GM06990 (cell line): ENCODE measurements around the gene H6PD.

Experiments used
- DNase-seq: peaks from one replicate; pipeline ENCODE4 v3.0.0-alpha.2; 2011; ENCODE audit not compliant: insufficient read length; ENCODE audit errors: extremely low read depth
- H3K27me3 ChIP-seq: replicated peaks from 2 replicates; pipeline ENCODE4 v1.6.0; 2011; ENCODE audit warnings: low read length; ENCODE audit not compliant: control insufficient read depth, insufficient read depth
- H3K36me3 ChIP-seq: 2 replicates; pipeline ENCODE4 v1.5.1; 2011; ENCODE audit warnings: low read length; ENCODE audit not compliant: control insufficient read depth, insufficient read depth
- H3K4me3 ChIP-seq: replicated peaks from 2 replicates; pipeline ENCODE4 v1.5.1; 2011; ENCODE audit warnings: low read depth, mild to moderate bottlenecking, control low read depth, low read length
- TF ChIP-seq, protein P1 (sequence below): IDR thresholded peaks from 2 replicates; pipeline ENCODE4 v1.5.1; 2011; ENCODE audit warnings: low read length, control low read depth, mild to moderate bottlenecking, inconsistent platforms; ENCODE audit not compliant: insufficient read depth, poor library complexity, severe bottlenecking

The H6PD gene, protein sequence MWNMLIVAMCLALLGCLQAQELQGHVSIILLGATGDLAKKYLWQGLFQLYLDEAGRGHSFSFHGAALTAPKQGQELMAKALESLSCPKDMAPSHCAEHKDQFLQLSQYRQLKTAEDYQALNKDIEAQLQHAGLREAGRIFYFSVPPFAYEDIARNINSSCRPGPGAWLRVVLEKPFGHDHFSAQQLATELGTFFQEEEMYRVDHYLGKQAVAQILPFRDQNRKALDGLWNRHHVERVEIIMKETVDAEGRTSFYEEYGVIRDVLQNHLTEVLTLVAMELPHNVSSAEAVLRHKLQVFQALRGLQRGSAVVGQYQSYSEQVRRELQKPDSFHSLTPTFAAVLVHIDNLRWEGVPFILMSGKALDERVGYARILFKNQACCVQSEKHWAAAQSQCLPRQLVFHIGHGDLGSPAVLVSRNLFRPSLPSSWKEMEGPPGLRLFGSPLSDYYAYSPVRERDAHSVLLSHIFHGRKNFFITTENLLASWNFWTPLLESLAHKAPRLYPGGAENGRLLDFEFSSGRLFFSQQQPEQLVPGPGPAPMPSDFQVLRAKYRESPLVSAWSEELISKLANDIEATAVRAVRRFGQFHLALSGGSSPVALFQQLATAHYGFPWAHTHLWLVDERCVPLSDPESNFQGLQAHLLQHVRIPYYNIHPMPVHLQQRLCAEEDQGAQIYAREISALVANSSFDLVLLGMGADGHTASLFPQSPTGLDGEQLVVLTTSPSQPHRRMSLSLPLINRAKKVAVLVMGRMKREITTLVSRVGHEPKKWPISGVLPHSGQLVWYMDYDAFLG

DNA sequence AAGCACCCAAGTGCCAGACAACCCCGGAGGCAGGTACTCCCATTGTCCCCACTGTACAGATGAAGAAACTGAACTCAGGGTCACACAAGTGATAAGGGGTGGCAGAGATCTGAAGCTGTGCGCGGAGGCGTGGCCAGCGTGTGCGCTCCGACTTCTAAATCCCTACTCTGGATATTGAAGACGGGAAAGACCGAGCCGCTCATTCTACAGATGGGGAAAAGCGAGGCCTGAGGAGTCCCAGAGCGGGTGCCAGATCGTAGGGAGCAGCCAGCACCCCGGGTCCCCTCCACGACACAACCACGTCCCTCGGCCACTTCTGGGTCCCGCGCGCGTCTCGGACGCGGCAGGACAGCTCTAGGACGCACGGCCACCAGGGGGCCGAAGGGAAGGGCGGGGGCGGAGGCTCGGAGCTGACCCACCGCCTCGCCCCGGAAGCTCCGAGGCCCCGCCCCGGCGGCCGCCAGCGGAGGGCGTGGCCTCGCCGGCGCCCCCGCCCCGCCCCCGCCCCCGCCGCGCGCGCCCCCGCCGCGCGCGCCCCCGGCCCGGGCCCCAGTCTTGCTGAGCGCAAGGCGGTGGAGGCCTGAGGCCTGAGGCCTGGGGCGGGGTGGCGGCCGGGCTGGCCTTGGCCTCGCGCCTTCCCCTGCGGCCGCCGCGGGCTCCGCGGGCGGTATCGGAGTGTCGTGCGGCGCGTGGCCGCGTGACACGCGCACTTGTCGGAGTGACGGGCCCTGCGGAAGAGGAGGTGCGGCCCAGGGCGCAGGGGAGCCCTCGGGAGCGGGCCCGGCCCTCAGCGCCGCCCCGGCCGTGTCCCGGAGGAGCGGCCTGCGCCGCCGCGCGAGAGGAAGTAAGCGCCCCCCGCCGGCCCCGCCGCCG, at the start of gene H6PD:
Gene H6PD, plus strand, starts transcription at position 552 of the 873 bp plus-strand sequence. CDS start 10,161 bp downstream, outside the sequence.
- peak; percentile 90 for DNase-seq
- TF ChIP-seq, protein P1, sequence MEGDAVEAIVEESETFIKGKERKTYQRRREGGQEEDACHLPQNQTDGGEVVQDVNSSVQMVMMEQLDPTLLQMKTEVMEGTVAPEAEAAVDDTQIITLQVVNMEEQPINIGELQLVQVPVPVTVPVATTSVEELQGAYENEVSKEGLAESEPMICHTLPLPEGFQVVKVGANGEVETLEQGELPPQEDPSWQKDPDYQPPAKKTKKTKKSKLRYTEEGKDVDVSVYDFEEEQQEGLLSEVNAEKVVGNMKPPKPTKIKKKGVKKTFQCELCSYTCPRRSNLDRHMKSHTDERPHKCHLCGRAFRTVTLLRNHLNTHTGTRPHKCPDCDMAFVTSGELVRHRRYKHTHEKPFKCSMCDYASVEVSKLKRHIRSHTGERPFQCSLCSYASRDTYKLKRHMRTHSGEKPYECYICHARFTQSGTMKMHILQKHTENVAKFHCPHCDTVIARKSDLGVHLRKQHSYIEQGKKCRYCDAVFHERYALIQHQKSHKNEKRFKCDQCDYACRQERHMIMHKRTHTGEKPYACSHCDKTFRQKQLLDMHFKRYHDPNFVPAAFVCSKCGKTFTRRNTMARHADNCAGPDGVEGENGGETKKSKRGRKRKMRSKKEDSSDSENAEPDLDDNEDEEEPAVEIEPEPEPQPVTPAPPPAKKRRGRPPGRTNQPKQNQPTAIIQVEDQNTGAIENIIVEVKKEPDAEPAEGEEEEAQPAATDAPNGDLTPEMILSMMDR: peak; percentile 64
- Histone ChIP-seq H3K4me3 (peak within 1 kb of the TSS; percentile 75), H3K27me3 (no peaks in the 10 kb centered on the region), H3K36me3 (no peaks in the 10 kb centered on the region)

DNA sequence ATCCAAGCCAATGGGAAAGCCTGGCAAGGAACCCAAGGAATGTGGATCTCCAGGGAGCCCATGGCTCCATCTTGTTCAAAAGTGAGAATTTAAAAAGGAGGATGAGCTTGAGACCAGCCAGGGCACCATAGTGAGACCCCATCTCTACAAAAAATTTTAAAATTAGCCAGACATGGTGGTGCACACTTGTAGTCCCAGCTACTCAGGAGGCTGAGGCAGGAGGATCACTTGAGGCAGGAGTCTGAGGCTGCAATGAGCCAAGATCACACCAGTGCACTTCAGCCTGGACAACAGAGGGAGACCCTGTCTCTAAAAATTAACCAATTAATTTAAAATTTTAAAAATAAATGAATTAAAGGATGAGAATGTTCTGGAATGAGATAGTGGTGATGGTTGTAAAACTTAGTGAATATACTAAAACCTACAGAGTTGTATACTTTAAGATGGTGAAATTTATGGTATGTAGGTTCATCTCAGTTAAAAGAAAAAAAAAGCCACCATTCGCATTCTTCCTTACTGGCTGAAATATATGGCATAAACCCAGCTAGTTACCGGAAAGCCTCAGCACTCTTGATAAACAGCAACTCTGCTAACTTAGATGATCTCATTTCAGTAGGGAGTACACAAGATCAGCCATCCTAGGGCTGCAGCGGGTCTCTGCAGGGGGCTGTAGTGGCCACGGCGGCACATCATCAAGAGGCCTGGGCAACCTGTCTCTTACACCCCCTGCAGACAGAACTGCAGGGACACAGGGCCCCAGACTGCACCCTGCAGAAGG, 48.3 kb upstream of the H6PD start:
- H3K36me3 ChIP-seq: peaks cover 4% of the 10 kb centered on the region
- no peaks in the 10 kb centered on the region for H3K27me3 ChIP-seq
- TF ChIP-seq, protein P1: no peak
- DNase-seq: no peak
- no peak overlapping the region for H3K4me3 ChIP-seq

DNA sequence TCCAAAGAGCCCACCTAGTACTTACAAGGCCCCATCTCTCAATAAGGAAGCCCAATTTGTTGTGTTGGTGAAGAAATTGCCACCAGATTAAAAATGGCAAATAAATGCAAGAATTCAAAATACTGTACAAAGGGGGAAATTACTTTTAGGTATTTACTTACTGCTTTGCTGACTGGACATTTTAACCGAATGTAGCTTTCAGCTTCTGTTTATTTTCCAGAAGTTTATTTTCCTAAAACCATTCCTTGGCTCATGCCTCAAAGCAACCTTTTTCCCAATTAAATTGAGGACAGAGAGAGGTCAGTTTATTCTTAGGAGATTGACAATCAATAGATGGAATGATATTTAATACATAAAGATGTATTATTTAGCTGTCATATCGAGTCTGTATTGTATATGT, 47.6 kb upstream of the H6PD start:
- no peaks in the 10 kb centered on the region for H3K27me3 ChIP-seq
- DNase-seq: no peak
- peaks cover 4% of the 10 kb centered on the region for H3K36me3 ChIP-seq
- H3K4me3 ChIP-seq: no peak overlapping the region
- TF ChIP-seq, protein P1: no peak

DNA sequence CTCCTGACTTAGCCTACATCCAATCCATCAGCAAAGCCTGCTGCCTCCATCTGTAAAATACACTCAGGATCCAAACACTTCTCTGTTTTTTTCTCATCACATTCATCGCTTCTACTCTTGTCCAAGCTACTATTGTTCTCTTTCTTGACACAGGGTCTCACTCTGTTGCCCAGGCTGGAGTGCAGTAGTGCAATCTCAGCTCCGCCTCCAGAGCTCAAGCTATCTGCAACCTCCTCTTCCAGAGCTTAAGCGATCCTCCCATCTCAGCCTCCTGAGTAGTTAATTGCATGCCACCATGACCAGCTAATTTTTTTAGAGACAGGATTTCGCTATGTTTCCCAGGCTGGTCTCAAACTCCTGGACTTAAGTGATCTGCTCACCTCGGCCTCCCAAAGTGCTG, 44.3 kb upstream of the H6PD start:
- H3K36me3 ChIP-seq: peaks cover 2% of the 10 kb centered on the region
- no peaks in the 10 kb centered on the region for H3K27me3 ChIP-seq
- DNase-seq: no peak
- TF ChIP-seq, protein P1: no peak
- H3K4me3 ChIP-seq: no peak overlapping the region

DNA sequence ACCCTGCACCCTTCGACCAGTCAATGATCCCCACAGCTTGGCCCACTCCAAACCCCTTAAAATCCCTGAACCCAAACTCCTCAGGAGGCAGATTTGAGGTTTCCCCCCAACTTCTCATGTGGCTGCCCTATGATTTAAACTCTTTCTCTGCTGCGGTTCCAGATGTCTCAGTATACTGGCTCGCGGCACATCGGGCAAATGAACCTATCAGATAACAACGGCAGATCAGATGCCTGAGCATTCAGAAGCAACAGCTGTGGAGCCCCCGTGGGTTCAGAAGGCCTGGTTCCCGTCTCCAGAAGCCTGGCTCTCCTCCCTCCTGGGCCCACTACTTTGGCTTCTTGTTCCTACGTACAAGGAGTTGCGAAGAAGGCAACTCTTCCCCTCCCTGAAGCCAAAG, 43.3 kb upstream of the H6PD start:
- no peaks in the 10 kb centered on the region for H3K36me3 ChIP-seq
- no peak for DNase-seq
- no peaks in the 10 kb centered on the region for H3K27me3 ChIP-seq
- TF ChIP-seq, protein P1: no peak
- H3K4me3 ChIP-seq: no peak overlapping the region
